Measurements from ENCODE around the gene APOE.
"Not testable (repeated sequence)": the region's sequence is repeated elsewhere in the genome, so short reads cannot be mapped to it uniquely, and the experiment has no call there.

Gene APOE

DNA sequence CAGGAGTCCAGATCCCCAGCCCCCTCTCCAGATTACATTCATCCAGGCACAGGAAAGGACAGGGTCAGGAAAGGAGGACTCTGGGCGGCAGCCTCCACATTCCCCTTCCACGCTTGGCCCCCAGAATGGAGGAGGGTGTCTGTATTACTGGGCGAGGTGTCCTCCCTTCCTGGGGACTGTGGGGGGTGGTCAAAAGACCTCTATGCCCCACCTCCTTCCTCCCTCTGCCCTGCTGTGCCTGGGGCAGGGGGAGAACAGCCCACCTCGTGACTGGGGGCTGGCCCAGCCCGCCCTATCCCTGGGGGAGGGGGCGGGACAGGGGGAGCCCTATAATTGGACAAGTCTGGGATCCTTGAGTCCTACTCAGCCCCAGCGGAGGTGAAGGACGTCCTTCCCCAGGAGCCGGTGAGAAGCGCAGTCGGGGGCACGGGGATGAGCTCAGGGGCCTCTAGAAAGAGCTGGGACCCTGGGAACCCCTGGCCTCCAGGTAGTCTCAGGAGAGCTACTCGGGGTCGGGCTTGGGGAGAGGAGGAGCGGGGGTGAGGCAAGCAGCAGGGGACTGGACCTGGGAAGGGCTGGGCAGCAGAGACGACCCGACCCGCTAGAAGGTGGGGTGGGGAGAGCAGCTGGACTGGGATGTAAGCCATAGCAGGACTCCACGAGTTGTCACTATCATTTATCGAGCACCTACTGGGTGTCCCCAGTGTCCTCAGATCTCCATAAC lies at the start of gene APOE:
Gene APOE (plus strand): TSS at position 360 of the 724 bp plus-strand sequence. CDS start 829 bp downstream, outside the sequence.
- DNase-seq (ENCODE audit: low spot score) = no peak

DNA sequence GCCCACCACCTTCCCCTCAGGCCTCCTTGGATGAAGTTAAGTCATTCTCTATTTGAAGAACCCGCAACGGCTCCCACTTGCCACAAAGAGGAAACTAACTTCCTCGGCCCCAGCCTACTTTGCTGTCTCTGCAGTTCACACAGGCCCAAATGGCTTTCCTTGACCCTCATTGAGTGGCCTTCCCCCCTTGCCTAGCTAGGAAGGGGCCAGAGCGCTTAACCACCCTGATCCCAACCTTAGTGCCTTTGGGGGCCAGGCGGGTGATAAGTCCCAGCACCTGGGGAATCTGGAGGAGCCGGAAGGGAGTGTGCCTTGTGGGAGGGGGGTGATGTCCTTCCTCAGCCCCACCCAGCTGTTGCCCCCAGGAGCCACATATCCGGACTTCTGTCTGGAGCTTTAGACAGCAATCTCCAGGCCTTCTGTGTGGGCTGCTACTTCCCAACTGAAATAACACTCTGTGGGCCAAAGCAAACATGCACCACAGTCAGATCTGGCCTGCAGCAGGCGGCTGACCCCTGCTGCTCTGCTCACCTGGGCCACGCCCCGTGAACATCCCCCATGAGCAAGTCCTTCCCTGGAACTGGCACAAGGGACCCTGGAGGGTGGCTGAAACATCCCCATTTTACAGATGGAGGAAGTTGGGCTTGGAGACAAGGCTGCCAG lies 49.0 kb upstream of the APOE start:
- no peak for DNase-seq (ENCODE audit: low spot score)

DNA sequence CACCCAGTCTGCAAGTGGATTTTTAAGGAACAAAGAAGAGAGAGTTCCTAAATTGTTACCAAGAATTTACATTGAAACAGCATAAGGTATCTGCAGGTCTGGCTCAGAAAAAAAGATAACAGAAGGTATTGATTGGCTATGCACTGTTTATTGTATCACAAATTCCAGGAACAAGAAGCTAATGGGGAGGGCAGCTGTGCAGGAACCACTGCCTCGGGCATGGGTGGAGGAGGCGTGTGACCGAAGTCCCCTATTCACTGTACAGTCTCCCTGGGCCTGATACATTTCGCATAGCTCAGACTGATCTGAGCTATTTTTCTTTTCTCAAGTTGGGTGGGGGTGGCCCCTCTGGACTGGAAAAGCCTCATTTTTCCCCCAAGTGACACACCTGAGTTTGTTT lies 47.8 kb upstream of the APOE start:
- no peak for DNase-seq (ENCODE audit: low spot score)

DNA sequence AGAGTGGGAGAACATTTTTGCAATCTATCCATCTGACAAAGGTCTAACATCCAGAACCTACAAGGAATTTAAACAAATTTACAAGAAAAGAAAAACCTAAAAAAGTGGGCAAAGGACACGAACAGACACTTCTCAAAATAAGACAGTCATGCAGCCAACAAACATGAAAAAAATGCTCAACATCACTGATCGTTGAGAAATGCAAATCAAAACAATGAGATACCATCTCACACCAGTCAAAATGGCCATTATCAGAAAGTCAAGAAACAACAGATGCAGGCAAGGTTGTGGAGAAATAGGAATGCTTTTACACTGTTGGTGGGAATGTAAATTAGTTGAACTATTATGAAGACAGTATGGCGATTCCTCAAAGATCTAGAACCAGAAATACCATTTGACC lies 44.0 kb upstream of the APOE start:
- DNase-seq (ENCODE audit: low spot score) = not testable (repeated sequence)

DNA sequence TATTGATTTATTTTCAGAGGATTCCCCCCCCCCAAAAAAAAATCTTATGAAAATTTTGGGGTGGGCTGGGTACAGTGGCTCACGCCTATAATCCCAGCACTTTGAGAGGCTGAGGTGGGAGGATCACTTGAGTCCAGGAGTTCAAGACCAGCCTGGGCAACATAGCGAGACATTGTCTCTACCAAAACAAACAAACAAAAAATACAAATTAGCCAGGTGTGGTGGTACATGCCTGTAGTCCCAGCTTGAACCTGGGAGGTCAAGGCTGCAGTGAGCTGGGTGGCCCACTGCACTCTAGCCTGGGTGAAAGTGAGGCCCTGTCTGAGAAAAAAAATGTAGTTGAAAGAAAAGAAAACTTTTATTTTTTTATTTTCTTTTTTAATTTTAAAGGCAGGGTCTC lies 41.6 kb upstream of the APOE start:
- no peak for DNase-seq (ENCODE audit: low spot score)

DNA sequence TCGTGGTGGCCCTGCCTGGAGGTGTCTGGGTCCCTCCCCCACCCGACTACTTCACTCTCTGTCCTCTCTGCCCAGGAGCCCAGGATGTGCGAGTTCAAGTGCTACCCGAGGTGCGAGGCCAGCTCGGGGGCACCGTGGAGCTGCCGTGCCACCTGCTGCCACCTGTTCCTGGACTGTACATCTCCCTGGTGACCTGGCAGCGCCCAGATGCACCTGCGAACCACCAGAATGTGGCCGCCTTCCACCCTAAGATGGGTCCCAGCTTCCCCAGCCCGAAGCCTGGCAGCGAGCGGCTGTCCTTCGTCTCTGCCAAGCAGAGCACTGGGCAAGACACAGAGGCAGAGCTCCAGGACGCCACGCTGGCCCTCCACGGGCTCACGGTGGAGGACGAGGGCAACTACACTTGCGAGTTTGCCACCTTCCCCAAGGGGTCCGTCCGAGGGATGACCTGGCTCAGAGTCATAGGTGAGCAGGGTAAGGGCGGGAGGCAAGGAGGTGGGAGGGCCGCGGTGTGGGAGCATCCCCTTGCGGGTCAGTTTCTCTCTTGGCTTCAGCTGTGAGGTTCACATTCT lies 40.3 kb upstream of the APOE start:
- no peak for DNase-seq (ENCODE audit: low spot score)

DNA sequence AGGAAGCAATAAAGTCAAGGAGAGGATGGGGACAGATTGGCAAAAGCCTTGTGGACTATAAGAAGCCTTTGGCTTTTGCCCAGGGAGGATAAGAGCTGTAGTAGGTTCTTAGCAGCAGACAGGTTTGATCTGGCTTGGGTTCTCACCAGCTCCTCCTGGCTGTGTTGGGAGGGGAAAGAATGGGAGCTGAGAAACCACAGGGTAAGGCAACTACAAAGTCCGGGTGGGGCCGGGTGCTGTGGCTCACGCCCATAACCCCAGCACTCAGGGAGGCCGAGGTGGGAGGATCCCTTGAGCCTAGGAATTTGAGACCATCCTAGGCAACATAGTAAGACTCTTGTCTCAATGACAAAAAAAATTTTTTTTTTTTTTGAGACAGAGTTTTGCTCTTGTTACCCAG lies 38.9 kb upstream of the APOE start:
- no peak for DNase-seq (ENCODE audit: low spot score)

DNA sequence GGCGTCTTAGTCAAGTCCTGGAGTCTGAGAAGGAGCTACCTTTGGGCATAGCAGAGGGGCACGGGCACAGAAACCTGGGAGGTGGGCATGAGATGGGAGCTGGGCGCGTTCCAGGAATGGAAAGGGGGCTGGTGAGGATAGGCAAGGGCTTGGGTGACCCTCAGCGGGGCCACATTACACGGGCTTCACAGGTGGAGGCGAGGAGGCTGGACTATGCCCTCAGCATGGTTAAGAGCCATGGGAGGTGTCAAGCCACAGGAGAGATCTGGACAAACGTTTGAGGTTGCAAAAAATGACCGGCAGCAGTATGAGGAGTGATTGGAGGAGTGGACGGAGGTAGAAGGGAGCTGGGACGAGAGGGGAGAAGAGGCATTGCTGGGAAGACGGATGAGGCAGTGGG lies 38.0 kb upstream of the APOE start:
- DNase-seq (ENCODE audit: low spot score) = no peak

DNA sequence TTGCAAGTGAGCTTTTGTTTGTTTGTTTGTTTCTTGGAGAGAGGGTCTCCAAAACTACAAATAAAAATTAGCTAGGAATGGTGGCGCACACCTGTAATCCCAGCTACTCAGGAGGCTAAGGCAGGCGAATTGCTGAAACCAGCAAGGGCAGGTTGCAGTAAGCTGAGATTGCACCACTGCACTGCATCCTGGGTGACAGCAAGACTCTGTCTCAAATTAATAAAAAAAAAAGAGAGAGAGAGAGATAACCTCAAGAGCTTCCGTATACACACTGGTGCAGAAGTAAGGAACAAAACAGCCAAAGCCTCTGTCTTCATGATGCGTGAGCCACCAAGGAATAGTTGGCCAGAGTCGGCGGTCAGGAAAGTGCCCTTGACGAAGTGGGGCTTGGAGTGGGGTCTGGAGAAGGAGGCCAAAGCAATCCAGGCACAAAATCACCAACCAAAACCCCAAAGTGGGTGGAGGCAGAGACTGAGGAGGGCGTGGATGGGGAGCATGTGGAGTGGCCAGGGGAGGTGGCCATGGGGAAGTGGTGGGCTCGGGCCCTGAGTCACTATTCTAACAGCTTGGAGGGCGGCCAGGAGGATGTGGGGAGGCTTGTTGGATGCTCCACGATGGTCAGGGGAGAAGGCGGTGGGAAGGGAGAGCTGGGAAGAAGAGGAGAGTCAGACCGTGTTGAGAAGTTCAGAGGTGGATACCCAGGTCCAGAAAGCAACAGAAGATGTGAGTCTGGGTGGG lies 35.7 kb upstream of the APOE start:
- DNase-seq (ENCODE audit: low spot score) = no peak

DNA sequence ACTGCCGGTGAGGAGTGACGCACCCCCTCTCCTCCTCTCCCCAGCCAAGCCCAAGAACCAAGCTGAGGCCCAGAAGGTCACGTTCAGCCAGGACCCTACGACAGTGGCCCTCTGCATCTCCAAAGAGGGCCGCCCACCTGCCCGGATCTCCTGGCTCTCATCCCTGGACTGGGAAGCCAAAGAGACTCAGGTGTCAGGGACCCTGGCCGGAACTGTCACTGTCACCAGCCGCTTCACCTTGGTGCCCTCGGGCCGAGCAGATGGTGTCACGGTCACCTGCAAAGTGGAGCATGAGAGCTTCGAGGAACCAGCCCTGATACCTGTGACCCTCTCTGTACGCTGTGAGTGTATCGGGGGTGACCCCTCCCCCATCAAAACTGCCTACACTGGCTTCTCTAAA lies 33.8 kb upstream of the APOE start:
- no peak for DNase-seq (ENCODE audit: low spot score)

DNA sequence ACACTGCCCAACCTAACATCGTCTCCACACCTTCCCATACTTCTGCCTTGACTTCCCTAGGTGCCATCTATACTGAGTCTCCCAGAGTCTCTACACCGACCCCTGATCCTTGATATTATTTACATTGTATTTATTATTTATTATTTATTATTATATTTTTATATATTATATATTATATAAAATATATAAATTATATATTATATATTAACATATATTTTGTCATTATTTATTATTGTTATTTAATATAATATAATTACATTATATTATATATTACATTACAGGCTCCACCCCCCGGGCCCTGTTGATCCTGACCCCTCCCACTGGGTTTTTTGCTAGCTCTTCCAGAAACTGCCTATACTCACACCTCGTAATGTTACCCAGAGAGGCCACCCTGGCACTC lies 32.9 kb upstream of the APOE start:
- DNase-seq (ENCODE audit: low spot score) = no peak

DNA sequence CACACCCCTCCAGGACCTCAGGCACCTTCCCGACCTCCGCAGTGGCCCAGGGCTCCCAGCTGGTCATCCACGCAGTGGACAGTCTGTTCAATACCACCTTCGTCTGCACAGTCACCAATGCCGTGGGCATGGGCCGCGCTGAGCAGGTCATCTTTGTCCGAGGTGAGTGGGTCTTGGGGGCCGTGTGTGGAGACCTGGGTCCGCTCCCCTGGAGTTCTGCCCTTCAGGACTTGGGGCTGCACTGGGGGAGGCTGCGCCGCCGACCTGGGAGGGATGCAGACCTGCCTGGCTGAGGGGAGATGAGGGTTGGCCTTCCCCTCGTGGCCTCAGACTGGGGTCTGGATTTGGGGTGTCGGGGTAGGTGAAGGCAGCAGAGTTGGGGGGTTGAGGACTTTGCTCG lies 31.3 kb upstream of the APOE start:
- no peak for DNase-seq (ENCODE audit: low spot score)

DNA sequence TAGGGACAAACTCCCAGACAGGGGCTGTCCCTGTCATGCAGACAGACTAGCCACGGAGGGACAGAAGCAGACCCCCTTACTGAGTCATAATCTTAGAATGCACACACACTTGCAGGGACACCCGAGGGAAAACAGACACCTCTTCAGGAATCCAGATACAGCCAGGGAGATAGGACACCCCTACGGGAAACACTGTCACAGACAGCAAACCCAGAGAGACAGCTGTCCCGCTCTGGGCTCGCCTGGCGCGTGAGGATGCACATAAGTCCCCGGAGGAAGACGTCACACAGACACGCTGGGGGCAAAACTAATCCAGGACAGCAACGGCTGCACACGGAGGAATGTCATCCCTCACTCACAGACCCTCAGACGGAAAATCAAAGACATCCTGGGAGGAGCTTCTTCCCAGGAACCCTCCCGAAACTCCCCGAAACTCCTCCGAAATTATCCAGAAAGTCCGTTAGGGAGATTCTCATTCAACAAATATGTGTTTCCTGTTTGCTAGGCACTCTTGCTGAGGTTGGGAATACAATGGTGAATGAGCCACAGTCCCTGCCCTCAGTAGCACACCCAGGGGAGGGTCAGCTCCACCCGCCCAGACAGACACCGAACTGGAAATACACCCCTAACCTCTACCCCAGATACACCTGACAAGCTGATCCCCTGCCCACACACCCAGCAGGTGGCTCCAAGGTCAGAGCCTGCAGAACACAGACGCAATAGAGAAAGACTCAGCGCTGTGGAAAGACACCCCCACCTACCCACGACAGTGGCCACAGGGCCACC lies 29.7 kb upstream of the APOE start:
- no peak for DNase-seq (ENCODE audit: low spot score)

DNA sequence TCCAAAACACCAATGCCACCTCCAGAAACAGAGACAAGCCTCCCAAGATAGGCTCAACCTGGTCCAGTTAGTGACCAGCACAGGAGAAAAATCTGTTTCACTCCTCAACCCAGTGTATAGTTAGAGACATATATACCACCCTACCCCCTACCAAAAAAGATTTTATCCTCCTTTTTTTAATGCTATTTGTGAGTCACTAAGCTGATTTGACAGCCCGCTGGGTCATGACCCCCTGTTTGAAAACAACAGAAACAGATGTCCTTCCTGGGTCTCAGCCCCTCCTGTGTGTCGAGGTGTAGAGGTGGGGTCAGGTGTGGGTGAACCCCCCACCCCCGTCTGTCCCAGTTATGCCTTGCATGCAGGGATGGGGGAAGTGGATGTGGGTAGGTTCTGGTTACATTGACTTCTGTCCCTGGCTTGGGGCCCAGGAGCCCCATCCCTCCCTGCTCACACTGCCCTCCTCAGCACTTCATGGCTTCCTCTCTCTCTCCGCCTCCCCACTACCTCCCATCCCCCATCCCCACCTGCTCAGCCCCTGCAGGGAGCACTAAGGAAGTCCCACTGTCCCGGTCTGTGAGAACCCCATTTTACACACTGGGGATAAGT lies 28.6 kb upstream of the APOE start:
- no peak for DNase-seq (ENCODE audit: low spot score)

DNA sequence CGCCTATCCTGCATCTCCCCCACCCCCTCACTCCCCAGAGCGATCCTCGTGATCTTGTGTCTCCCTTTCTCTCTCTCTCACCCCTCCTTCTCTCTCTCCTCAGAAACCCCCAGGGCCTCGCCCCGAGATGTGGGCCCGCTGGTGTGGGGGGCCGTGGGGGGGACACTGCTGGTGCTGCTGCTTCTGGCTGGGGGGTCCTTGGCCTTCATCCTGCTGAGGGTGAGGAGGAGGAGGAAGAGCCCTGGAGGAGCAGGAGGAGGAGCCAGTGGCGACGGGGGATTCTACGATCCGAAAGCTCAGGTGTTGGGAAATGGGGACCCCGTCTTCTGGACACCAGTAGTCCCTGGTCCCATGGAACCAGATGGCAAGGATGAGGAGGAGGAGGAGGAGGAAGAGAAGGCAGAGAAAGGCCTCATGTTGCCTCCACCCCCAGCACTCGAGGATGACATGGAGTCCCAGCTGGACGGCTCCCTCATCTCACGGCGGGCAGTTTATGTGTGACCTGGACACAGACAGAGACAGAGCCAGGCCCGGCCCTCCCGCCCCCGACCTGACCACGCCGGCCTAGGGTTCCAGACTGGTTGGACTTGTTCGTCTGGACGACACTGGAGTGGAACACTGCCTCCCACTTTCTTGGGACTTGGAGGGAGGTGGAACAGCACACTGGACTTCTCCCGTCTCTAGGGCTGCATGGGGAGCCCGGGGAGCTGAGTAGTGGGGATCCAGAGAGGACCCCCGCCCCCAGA lies 27.3 kb upstream of the APOE start:
- no peak for DNase-seq (ENCODE audit: low spot score)

DNA sequence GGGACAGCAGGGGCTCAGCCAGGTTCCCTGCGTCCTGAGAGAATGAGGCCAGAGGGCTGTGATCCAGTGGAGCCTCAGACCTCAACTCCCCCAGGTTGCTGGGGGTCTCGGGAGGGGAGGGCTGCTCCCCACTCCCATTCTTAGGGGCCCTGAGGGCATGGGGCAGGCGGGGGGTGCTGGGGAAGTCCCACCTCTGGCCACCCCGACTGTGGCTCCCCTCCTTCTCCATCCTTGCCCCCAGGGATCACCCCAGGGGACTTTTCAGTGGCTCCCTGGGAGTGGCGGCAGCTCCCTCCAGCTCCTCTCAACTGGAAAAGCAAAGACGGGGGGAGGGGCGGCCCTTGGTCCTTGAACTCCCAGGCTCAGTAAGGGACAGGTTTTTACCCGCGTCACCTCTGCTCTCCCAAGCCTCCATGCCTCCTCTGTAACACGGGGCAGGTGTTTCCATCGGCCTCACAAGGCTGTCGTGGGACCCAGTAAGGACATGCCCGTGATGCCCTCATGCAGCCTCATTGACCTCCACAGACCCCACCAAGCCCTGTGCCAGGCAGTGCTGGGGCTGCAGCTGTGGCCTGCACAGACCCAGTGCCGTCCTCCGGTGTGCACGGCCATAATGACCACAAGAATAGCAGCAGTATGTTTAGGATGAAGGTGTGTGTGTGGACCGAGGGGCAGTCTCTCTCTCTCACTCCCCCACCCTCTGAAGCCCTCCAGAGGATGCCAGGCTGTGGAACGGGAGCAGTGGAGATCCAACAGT lies 26.1 kb upstream of the APOE start:
- no peak for DNase-seq (ENCODE audit: low spot score)

DNA sequence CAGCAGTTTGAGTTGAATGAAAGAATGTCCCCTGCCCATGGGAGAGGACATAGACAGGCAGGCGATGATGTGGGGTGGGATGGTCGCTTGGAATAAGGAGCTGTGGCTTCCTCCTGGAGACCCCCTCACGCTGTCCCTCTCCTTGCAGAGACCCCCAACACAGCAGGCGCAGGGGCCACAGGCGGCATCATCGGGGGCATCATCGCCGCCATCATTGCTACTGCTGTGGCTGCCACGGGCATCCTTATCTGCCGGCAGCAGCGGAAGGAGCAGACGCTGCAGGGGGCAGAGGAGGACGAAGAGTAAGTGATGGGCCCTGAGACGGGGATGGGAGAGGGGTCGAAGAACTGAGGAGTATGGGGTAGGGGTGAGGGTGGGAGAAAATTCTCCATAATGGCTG lies 23.5 kb upstream of the APOE start:
- DNase-seq (ENCODE audit: low spot score) = no peak

DNA sequence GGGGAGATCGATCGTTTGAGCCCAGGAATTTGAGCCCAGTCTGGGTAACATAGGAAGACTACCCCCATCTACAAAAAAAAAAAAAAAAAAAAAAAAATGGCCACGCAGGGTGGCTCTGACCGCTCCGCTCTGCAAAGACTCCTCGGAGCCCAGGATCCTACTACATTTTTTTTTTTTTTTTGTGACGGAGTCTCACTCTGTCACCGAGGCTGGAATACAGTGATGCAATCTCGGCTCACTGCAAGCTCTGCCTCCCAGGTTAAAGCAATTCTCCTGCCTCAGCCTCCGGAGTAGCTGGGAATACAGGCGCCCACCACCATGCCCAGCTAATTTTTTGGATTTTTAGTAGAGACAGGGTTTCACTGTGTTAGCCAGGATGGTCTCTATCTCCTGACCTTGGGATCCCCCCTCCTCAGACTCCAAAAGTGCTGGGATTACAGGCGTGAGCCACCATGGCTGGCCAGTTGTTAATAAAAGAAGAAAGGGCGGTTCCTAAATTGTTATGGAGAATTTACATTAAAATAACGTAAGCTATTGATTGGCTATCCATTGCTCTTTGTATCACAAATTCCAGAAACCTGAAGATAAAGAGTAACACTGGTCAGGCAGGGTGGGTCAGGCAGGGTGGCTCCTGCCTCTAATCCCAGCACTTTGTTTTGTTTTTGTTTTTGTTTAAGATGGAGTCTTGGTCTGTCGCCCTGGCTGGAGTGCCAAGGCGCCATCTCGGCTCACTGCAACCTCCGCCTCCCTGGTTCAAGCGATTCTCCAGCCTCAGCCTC lies 22.8 kb upstream of the APOE start:
- DNase-seq (ENCODE audit: low spot score) = not testable (repeated sequence)

DNA sequence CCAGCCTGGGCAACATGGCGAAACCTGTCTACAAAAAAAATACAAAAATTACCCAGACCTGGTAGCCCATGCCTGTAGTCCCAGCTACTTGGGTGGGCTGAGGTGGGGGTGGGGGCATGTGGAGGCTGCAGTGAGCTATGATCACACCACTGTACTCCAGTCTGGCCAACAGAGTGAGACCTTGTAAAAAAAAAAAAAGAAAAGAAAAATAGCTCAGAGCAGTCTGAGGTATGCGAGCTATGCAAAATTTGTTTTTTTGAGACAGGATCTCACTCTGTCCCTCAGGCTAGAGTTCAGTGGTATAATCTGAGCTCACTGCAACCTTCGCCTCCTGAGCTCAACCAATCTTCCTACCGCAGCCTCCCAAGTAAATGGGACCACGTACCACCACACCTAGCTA lies 21.7 kb upstream of the APOE start:
- DNase-seq (ENCODE audit: low spot score) = no peak

Measured in NAMALWA (cell line).